HepG2 (cell line): ENCODE data around the gene CABP4. TPM values are rescaled to one million over a fixed set of nuclear protein-coding genes. Genes with fewer than 3 reads are reported as not detected.

Experiments used
- DMAP1 ChIP-seq: IDR thresholded peaks from 2 replicates; pipeline ENCODE4 v1.6.1; 2016
- GMEB2 ChIP-seq: IDR thresholded peaks from 2 replicates; pipeline ENCODE4 v1.6.1; 2016; ENCODE audit warnings: missing biosample characterization, missing genetic modification reagents, low read depth
- ZZZ3 ChIP-seq: sonication (generic); formaldehyde crosslinking; IDR thresholded peaks from 2 replicates; pipeline ENCODE4 v1.4.0; 2020; ENCODE audit warnings: missing genetic modification reagents, mild to moderate bottlenecking, borderline replicate concordance
- polyA plus RNA-seq, 8 experiments: library from polyadenylated mRNA; depleted of rRNA in 3 of 8; stranded (reverse) in 7 of 8; unstranded in 1 of 8; fragments of >200 nt; fragmentation: Illumina TruSeq in 4 of 8; extraction: Trizol in 4 of 8; gene quantifications; 2 replicates each; pipeline versions ENCODE4 v1.2.1 to v1.2.3, GENCODE V29; 2011 to 2016; ENCODE audit warnings: low read depth in 4 of 8, missing spikeins in 1 of 8, mixed read lengths in 1 of 8; ENCODE audit not compliant: insufficient read depth in 1 of 8
- total RNA-seq, 5 experiments: library from RNA; depleted of rRNA; stranded (reverse); fragments of >200 nt; fragmentation: Illumina TruSeq; extraction: Trizol; gene quantifications; 2 replicates each; pipeline ENCODE4 v1.2.3, GENCODE V29; 2016; ENCODE audit warnings: low read depth in 1 of 5
- TF ChIP-seq, protein P1 (sequence below), 2 experiments: sonication (generic) in 1 of 2; formaldehyde crosslinking in 1 of 2; IDR thresholded peaks; 2 replicates each; pipeline versions ENCODE4 v1.6.1 to v1.9.0; 2014 to 2022; ENCODE audit warnings: antibody characterized with exemption in 1 of 2, borderline replicate concordance in 1 of 2, inconsistent platforms in 1 of 2, low read depth in 1 of 2, missing genetic modification reagents in 1 of 2
- TF ChIP-seq, protein P2 (sequence below): sonication (generic); formaldehyde crosslinking; IDR thresholded peaks from 2 replicates; pipeline ENCODE4 v1.4.0; 2020; ENCODE audit warnings: mild to moderate bottlenecking, missing genetic modification reagents

Gene CABP4
- total and polyA plus RNA-seq, 2 of the 13 experiments (the other 11 are each of a cell fraction or from before 2014, with no cell fraction given), result not detected

GRCh38 chr11:67428052-67429001, 26.8 kb upstream of the CABP4 start, which contains the start of gene RPS6KB2 (continued):
- TF ChIP-seq, protein P1, sequence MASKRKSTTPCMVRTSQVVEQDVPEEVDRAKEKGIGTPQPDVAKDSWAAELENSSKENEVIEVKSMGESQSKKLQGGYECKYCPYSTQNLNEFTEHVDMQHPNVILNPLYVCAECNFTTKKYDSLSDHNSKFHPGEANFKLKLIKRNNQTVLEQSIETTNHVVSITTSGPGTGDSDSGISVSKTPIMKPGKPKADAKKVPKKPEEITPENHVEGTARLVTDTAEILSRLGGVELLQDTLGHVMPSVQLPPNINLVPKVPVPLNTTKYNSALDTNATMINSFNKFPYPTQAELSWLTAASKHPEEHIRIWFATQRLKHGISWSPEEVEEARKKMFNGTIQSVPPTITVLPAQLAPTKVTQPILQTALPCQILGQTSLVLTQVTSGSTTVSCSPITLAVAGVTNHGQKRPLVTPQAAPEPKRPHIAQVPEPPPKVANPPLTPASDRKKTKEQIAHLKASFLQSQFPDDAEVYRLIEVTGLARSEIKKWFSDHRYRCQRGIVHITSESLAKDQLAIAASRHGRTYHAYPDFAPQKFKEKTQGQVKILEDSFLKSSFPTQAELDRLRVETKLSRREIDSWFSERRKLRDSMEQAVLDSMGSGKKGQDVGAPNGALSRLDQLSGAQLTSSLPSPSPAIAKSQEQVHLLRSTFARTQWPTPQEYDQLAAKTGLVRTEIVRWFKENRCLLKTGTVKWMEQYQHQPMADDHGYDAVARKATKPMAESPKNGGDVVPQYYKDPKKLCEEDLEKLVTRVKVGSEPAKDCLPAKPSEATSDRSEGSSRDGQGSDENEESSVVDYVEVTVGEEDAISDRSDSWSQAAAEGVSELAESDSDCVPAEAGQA (IDR thresholded peaks at IDR 0.05; ENCODE audit: low read depth), result peak; percentile 94
- TF ChIP-seq, protein P1 (CRISPR knock-in tag; IDR thresholded peaks at IDR 0.05; ENCODE audit: borderline replicate concordance), result peak; percentile 33; the same call in 1 of the 2 replicates
- TF ChIP-seq DMAP1 (CRISPR knock-in tag) (peak; percentile 58), GMEB2 (CRISPR knock-in tag) (peak; percentile 58; the same call in 1 of the 2 replicates), ZZZ3 (peak; percentile 71; the same call in 1 of the 2 replicates)
- TF ChIP-seq, protein P2, sequence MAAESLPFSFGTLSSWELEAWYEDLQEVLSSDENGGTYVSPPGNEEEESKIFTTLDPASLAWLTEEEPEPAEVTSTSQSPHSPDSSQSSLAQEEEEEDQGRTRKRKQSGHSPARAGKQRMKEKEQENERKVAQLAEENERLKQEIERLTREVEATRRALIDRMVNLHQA (CRISPR knock-in tag), result no peak
